MCF 10A (cell line): Measurements from ENCODE around the gene HINT3. TPM values are rescaled to one million over a fixed set of nuclear protein-coding genes. Genes with fewer than 3 reads are reported as not detected.
A peak's percentile ranks its signal among the peaks of the same experiment; 100 is the strongest.
"Not testable (repeated sequence)": the region's sequence is repeated elsewhere in the genome, so short reads cannot be mapped to it uniquely, and the experiment has no call there.

Experiments used
- BruUV-seq: library from RNA; stranded (reverse); fragments of 400-500 nt; replicated peaks from 2 replicates; lab custom pipeline; 2021; lab: Mats Ljungman, UMichigan
- CTCF ChIA-PET: fragments of 300-600 bp; sonication (Branson Sonifier 250); formaldehyde crosslinking; extraction: SDS; loops from one replicate; lab custom pipeline; 2021; ENCODE audit warnings: antibody characterized with exemption, inconsistent platforms; lab: Yijun Ruan, JAX
- POLR2A ChIA-PET: fragments of 300-600, 350-650 bp; sonication (Branson Sonifier 250); formaldehyde crosslinking; extraction: SDS; loops from one replicate; lab custom pipeline; 2020; ENCODE audit warnings: antibody characterized with exemption, inconsistent platforms; lab: Yijun Ruan, JAX
- DNase-seq: peaks from one replicate; pipeline ENCODE4 v3.0.0-alpha.2; 2018; ENCODE audit not compliant: unreplicated experiment
- H3K27ac Mint-ChIP-seq: one replicate; pipeline ENCODE4 v1.8.0; 2022; ENCODE audit warnings: mild to moderate bottlenecking, low read depth, mixed read lengths; ENCODE audit not compliant: unreplicated experiment
- H3K27me3 Mint-ChIP-seq: one replicate; pipeline ENCODE4 v1.8.0; 2022; ENCODE audit warnings: mixed read lengths; ENCODE audit not compliant: insufficient read depth, unreplicated experiment
- H3K36me3 Mint-ChIP-seq: one replicate; pipeline ENCODE4 v1.8.0; 2022; ENCODE audit warnings: mild to moderate bottlenecking, moderate library complexity, mixed read lengths; ENCODE audit not compliant: insufficient read depth, unreplicated experiment
- H3K4me1 Mint-ChIP-seq: one replicate; pipeline ENCODE4 v1.8.0; 2022; ENCODE audit warnings: mixed read lengths; ENCODE audit not compliant: insufficient read depth, unreplicated experiment
- H3K4me3 Mint-ChIP-seq: one replicate; pipeline ENCODE4 v1.8.0; 2022; ENCODE audit warnings: mild to moderate bottlenecking, moderate library complexity, mixed read lengths; ENCODE audit not compliant: unreplicated experiment
- H3K9me3 Mint-ChIP-seq: one replicate; pipeline ENCODE4 v1.8.0; 2022; ENCODE audit warnings: mixed read lengths; ENCODE audit not compliant: unreplicated experiment
- CTCF ChIP-seq: fragments of 200-600 bp; IDR thresholded peaks from one replicate; pipeline ENCODE4 v1.8.0; 2022; ENCODE audit warnings: antibody characterized with exemption, mild to moderate bottlenecking; ENCODE audit not compliant: unreplicated experiment
- intact Hi-C: fragments of 100-400 bp; cut with micrococcal nuclease; formaldehyde crosslinking; loops from 2 replicates; pipeline ENCODE4 v1.14.1; 2022
- total RNA-seq: library from RNA; stranded (reverse); gene quantifications from 2 replicates; pipeline ENCODE4 v1.2.3, GENCODE V29; 2022

The HINT3 gene
- total RNA-seq, 1 experiment from 2014 or later: 17.9 TPM

- DNase-seq: no peak
- Mint-ChIP-seq H3K36me3 (peaks cover 26% of the 10 kb centered on the region), H3K27ac (no peak overlapping the region), H3K4me1 (no peaks in the 10 kb centered on the region), H3K9me3 (no peaks in the 10 kb centered on the region), H3K4me3 (no peak overlapping the region), H3K27me3 (no peaks in the 10 kb centered on the region)
- CTCF ChIA-PET: interaction anchor here (1.0 to 4.9 kb wide), 3 partner anchors 11 to 655 kb away, joined by 3 to 34 read pairs (median 3); partner anchors contain the start of gene HINT3
- no TSS peak for BruUV-seq
- intact Hi-C loops: no loop called here
- TF ChIP-seq CTCF: no peak
- POLR2A ChIA-PET: interaction anchor here (0.6 to 1.6 kb wide), 2 partner anchors 11 to 18 kb away, joined by 3 read pairs; partner anchors contain the start of gene TRMT11
These were observed 11.9 kb downstream of the HINT3 start for GRCh38 chr6:125968493-125968892.

GRCh38 chr6:125970760-125971159 lies 14.2 kb downstream of the HINT3 start:
- no peak overlapping the region for H3K27ac Mint-ChIP-seq
- POLR2A ChIA-PET: interaction anchor here (1.3 to 2.0 kb wide), 5 partner anchors 10 to 190 kb away, joined by 4 to 13 read pairs (median 6); partner anchors contain the start of genes NCOA7 and TRMT11
- H3K4me1 Mint-ChIP-seq: peaks cover 5% of the 10 kb centered on the region
- peaks cover 31% of the 10 kb centered on the region for H3K36me3 Mint-ChIP-seq
- CTCF ChIA-PET: interaction anchor here (0.5 to 4.9 kb wide), 16 partner anchors 14 to 661 kb away, joined by 3 to 34 read pairs (median 4); partner anchors contain the start of gene HINT3
- H3K27me3 Mint-ChIP-seq: no peaks in the 10 kb centered on the region
- no peak for DNase-seq
- TF ChIP-seq CTCF: no peak
- no TSS peak for BruUV-seq
- H3K9me3 Mint-ChIP-seq: no peaks in the 10 kb centered on the region
- intact Hi-C loops: loop anchor here (5.0 kb wide), 1 partner anchor 188 kb away; no protein-coding TSS in a partner anchor
- no peak overlapping the region for H3K4me3 Mint-ChIP-seq

- CTCF ChIA-PET: interaction anchor here (0.6 to 4.8 kb wide), 6 partner anchors 8 to 183 kb away, joined by 3 to 57 read pairs (median 22); partner anchors contain the start of genes HINT3 and NCOA7
- H3K4me1 Mint-ChIP-seq, BruUV-seq, H3K27me3 Mint-ChIP-seq, H3K9me3 Mint-ChIP-seq, DNase-seq, H3K27ac Mint-ChIP-seq, POLR2A ChIA-PET, H3K4me3 Mint-ChIP-seq: not testable (repeated sequence)
- peaks cover 27% of the 10 kb centered on the region for H3K36me3 Mint-ChIP-seq
- intact Hi-C loops: loop anchor here (5.0 kb wide), 1 partner anchor 190 kb away; no protein-coding TSS in a partner anchor
These were observed 15.9 kb downstream of the HINT3 start for GRCh38 chr6:125972478-125972877.

- H3K4me1 Mint-ChIP-seq: peaks cover 5% of the 10 kb centered on the region
- intact Hi-C loops: loop anchor here (1.0 to 5.0 kb wide), 4 partner anchors 86 to 660 kb away; no protein-coding TSS in a partner anchor
- no peaks in the 10 kb centered on the region for H3K27me3 Mint-ChIP-seq
- no peak overlapping the region for H3K27ac Mint-ChIP-seq
- DNase-seq: peak; percentile 66
- H3K9me3 Mint-ChIP-seq: no peaks in the 10 kb centered on the region
- BruUV-seq: no TSS peak
- peak; percentile 44 for TF ChIP-seq CTCF
- ChIA-PET CTCF (interaction anchor here (0.6 to 4.8 kb wide), 39 partner anchors 9 to 694 kb away, joined by 3 to 57 read pairs (median 5); partner anchors contain the start of genes HINT3, NCOA7 and TRMT11), POLR2A (interaction anchor here (0.6 to 3.4 kb wide), 10 partner anchors 12 to 196 kb away, joined by 3 to 15 read pairs (median 4); partner anchors contain the start of genes NCOA7 and TRMT11)
- H3K36me3 Mint-ChIP-seq: peaks cover 14% of the 10 kb centered on the region
- H3K4me3 Mint-ChIP-seq: no peak overlapping the region
These were observed 17.8 kb downstream of the HINT3 start for GRCh38 chr6:125974214-125974866.
